Measurements from ENCODE around the gene THRAP3.
"Not testable (repeated sequence)": the region's sequence is repeated elsewhere in the genome, so short reads cannot be mapped to it uniquely, and the experiment has no call there.

THRAP3 gene

DNA sequence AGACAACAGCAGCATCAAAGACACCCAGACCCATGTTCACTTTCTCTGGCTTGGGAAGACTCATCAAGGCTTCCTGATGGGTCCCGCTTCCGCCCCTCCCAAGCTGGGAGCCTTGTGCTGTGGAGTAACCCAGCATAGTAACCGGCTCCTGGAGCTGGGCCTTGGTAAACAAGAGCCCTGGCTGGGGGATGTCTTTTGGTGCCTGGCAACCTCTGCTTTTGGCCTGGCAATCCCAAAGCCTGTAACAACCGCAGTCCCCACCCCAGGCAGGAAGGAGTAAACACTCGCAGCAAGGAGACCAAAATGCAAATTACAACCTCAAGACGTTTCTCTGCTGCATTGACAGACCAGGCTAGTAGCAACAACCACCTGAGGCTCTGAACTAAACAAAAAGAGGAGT lies 16.9 kb upstream of the THRAP3 start:
- TF ChIP-seq, protein P1, sequence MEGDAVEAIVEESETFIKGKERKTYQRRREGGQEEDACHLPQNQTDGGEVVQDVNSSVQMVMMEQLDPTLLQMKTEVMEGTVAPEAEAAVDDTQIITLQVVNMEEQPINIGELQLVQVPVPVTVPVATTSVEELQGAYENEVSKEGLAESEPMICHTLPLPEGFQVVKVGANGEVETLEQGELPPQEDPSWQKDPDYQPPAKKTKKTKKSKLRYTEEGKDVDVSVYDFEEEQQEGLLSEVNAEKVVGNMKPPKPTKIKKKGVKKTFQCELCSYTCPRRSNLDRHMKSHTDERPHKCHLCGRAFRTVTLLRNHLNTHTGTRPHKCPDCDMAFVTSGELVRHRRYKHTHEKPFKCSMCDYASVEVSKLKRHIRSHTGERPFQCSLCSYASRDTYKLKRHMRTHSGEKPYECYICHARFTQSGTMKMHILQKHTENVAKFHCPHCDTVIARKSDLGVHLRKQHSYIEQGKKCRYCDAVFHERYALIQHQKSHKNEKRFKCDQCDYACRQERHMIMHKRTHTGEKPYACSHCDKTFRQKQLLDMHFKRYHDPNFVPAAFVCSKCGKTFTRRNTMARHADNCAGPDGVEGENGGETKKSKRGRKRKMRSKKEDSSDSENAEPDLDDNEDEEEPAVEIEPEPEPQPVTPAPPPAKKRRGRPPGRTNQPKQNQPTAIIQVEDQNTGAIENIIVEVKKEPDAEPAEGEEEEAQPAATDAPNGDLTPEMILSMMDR (conservative IDR thresholded peaks at IDR 0.05; ENCODE audit: low read depth) = no peak

DNA sequence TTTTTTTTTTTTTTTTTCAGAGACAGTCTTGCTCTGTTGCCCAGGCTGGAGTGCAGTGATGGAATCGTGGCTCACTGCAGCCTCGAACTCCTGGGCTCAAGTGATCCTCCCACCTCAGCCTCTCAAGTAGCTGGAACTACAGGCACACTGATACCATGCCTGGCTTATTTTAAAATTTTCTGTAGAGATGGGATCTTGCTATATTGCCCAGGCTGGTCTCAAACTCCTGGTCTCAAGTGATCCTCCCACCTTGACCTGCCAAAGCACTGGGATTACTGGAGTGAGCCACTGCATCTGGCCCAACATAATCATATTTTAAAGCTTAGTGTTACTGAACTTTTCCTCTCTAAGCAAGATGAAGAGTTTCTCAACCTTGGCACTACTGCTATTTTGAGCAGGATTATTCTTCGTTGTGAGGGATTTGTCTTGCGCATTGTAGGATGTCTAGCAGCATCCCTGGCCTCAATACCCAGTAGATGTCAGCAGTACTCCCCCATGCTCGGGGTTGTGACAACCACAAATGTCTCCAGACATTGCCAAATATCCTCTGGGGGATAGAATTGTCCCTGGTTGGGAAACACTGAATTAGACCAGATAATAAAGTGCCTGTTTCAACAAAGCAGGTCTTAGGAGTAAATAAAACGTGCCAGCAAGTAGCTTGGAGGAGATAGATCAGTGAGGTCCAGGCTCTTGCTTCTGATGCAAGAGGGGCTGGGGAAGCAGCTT lies 15.1 kb upstream of the THRAP3 start:
- POLR2A ChIA-PET (ENCODE audit: low non-redundant PET) = no interaction called here
- TF ChIP-seq, protein P1 (conservative IDR thresholded peaks at IDR 0.05; ENCODE audit: low read depth) = no peak
- CTCF ChIA-PET = no interaction called here

More for the DNA sequence above, 16.9 kb upstream of the THRAP3 start:
- peak overlapping the region; percentile 16; the same call in 1 of the 2 replicates for H3K27ac ChIP-seq
- ChIA-PET POLR2A (ENCODE audit: low non-redundant PET) (no interaction called here), CTCF (no interaction called here)
- no peak for DNase-seq (ENCODE audit: low spot score)

GRCh38 chr1:36211307-36211706 lies 12.9 kb upstream of the THRAP3 start:
- POLR2A ChIA-PET (ENCODE audit: low non-redundant PET) = interaction anchor here (0.6 to 1.2 kb wide), 2 partner anchors 62 to 67 kb away, joined by 4 to 9 read pairs; partner anchors contain the start of gene TRAPPC3
- DNase-seq (ENCODE audit: low spot score) = no peak
- H3K27ac ChIP-seq = no peak overlapping the region
- TF ChIP-seq, protein P1 (conservative IDR thresholded peaks at IDR 0.05; ENCODE audit: low read depth) = no peak
- CTCF ChIA-PET = no interaction called here

More for the DNA sequence above, 15.1 kb upstream of the THRAP3 start:
- no peak overlapping the region for H3K27ac ChIP-seq
- no peak for DNase-seq (ENCODE audit: low spot score)

GRCh38 chr1:36211841-36212240 lies 12.4 kb upstream of the THRAP3 start:
- H3K27ac ChIP-seq = no peak overlapping the region
- POLR2A ChIA-PET (ENCODE audit: low non-redundant PET) = interaction anchor here (0.6 to 1.2 kb wide), 2 partner anchors 63 to 68 kb away, joined by 4 to 9 read pairs; partner anchors contain the start of gene TRAPPC3
- TF ChIP-seq, protein P1 (conservative IDR thresholded peaks at IDR 0.05; ENCODE audit: low read depth) = no peak
- DNase-seq (ENCODE audit: low spot score) = no peak
- CTCF ChIA-PET = interaction anchor here (0.6 kb wide), 1 partner anchor 77 kb away, joined by 3 read pairs; no protein-coding TSS in a partner anchor

- ChIA-PET CTCF (interaction anchor here (0.7 kb wide), 1 partner anchor 75 kb away, joined by 3 read pairs; no protein-coding TSS in a partner anchor), POLR2A (ENCODE audit: low non-redundant PET) (no interaction called here)
- DNase-seq (ENCODE audit: low spot score) = no peak
- TF ChIP-seq, protein P1 (conservative IDR thresholded peaks at IDR 0.05; ENCODE audit: low read depth) = no peak
- H3K27ac ChIP-seq = no peak overlapping the region
Measured at GRCh38 chr1:36212782-36213181, 11.5 kb upstream of the THRAP3 start.

DNA sequence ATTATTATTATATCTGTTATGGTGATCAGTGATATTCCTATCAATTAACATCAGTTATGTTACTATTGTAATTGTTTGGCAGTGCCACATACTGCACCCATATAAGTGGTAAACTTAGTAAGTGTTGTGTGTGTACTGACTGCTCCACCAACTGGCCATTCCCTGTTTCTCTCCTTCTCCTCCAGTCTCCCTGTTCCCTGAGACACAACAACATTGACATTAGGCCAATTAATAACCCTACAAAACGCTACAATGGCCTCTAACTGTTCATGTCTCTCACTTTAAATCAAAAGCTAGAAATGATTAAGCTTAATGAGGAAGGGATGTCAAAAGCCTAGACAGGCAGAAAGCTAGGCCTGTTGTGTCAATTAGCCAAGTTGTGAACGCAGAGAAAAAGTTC lies 6.6 kb upstream of the THRAP3 start:
- TF ChIP-seq, protein P1 (conservative IDR thresholded peaks at IDR 0.05; ENCODE audit: low read depth) = peak; percentile 20; the same call in 1 of the 2 replicates
- POLR2A ChIA-PET (ENCODE audit: low non-redundant PET) = no interaction called here
- DNase-seq (ENCODE audit: low spot score) = no peak
- H3K27ac ChIP-seq = no peak overlapping the region
- CTCF ChIA-PET = interaction anchor here (0.9 kb wide), 1 partner anchor 68 kb away, joined by 4 read pairs; no protein-coding TSS in a partner anchor

DNA sequence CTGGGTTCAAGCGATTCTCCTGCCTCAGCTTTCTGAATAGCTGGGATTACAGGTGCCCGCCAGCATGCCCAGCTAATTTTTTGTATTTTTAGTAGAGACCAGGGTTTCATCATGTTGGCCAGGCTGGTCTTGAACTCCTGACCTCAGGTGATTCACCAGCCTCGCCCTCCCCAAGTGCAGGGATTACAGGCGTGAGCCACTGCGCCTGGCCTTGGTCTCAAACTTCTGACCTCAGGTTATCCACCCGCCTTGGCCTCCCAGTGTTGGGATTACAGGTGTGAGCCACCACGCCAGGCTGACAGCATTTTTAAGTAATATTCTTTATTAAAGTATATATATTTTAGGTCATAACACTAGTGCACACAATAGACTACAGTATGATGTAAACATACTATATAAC lies 2.3 kb upstream of the THRAP3 start:
- POLR2A ChIA-PET (ENCODE audit: low non-redundant PET); DNase-seq (ENCODE audit: low spot score); H3K27ac ChIP-seq: not testable (repeated sequence)
- CTCF ChIA-PET = interaction anchor here (0.6 kb wide), 1 partner anchor 25 kb away, joined by 3 read pairs; no protein-coding TSS in a partner anchor

All from RWPE1 (cell line).